Activated CD4-positive, alpha-beta T cell treated with anti-CD3 and anti-CD28 coated beads for 4 hours (primary cell): ENCODE results near the gene TXNRD2.

Experiments used
- DNase-seq, 2 donors: peaks; one replicate each; pipeline ENCODE4 v3.0.0-alpha.2; 2020

Gene TXNRD2

GRCh38 chr22:19902245-19902715 lies 39.3 kb downstream of the TXNRD2 start:
- no peak for DNase-seq

- no peak for DNase-seq
Observed at GRCh38 chr22:19901577-19902244, 39.9 kb downstream of the TXNRD2 start.

- no peak for DNase-seq
Observed at GRCh38 chr22:19900707-19901436, 40.7 kb downstream of the TXNRD2 start.

GRCh38 chr22:19898831-19899567 lies 42.6 kb downstream of the TXNRD2 start:
- DNase-seq = no peak

GRCh38 chr22:19898145-19898544 lies 43.5 kb downstream of the TXNRD2 start:
- DNase-seq = no peak

- no peak for DNase-seq
Observed at GRCh38 chr22:19897726-19898125, 43.9 kb downstream of the TXNRD2 start.

GRCh38 chr22:19896665-19897355 lies 44.8 kb downstream of the TXNRD2 start:
- peak in 1 of 2 donors; percentile 31 for DNase-seq

GRCh38 chr22:19895160-19895849 lies 46.3 kb downstream of the TXNRD2 start:
- no peak for DNase-seq

- no peak for DNase-seq
Observed at GRCh38 chr22:19893363-19893762, 48.3 kb downstream of the TXNRD2 start.

GRCh38 chr22:19892925-19893324 lies 48.7 kb downstream of the TXNRD2 start:
- DNase-seq = no peak

- peak; percentile 48 to 54 for DNase-seq
Observed at GRCh38 chr22:19892257-19892879, 49.2 kb downstream of the TXNRD2 start.

- peak; percentile 89 to 91 for DNase-seq
Observed at GRCh38 chr22:19891317-19892256, 50.0 kb downstream of the TXNRD2 start.

GRCh38 chr22:19890502-19891316 lies 50.9 kb downstream of the TXNRD2 start:
- no peak for DNase-seq

- DNase-seq = peak; percentile 36 to 50
Observed at GRCh38 chr22:19889951-19890350, 51.7 kb downstream of the TXNRD2 start.

GRCh38 chr22:19888131-19888746 lies 53.4 kb downstream of the TXNRD2 start:
- no peak for DNase-seq

GRCh38 chr22:19887256-19887985 lies 54.2 kb downstream of the TXNRD2 start:
- DNase-seq = peak in 1 of 2 donors; percentile 32

GRCh38 chr22:19886605-19887255 lies 54.9 kb downstream of the TXNRD2 start:
- peak; percentile 35 to 47 for DNase-seq
